Dendritic cell treated with granulocyte-macrophage colony-stimulating factor and Interleukin-4, amounts not matched to agents 40 ng/mL and 50 ng/mL, for 4 days (primary cell): Measurements from ENCODE around the gene PCNT.

Experiments used
- H3K27ac Mint-ChIP-seq: one replicate; pipeline ENCODE4 v1.8.0; 2022; ENCODE audit warnings: mild to moderate bottlenecking, mixed read lengths
- H3K27me3 Mint-ChIP-seq: one replicate; pipeline ENCODE4 v1.8.0; 2022; ENCODE audit warnings: mild to moderate bottlenecking, mixed read lengths
- H3K36me3 Mint-ChIP-seq: one replicate; pipeline ENCODE4 v1.8.0; 2022; ENCODE audit warnings: low read depth, mixed read lengths
- H3K4me1 Mint-ChIP-seq: one replicate; pipeline ENCODE4 v1.8.0; 2022; ENCODE audit warnings: low read depth, mixed read lengths
- H3K4me3 Mint-ChIP-seq: one replicate; pipeline ENCODE4 v1.8.0; 2022; ENCODE audit warnings: mild to moderate bottlenecking, moderate library complexity, mixed read lengths
- H3K9me3 Mint-ChIP-seq: one replicate; pipeline ENCODE4 v1.8.0; 2022; ENCODE audit warnings: mixed read lengths
- intact Hi-C: fragments of 100-400 bp; cut with micrococcal nuclease; formaldehyde crosslinking; loops from one replicate; pipeline ENCODE4 v1.15.0; 2022

Gene PCNT

DNA sequence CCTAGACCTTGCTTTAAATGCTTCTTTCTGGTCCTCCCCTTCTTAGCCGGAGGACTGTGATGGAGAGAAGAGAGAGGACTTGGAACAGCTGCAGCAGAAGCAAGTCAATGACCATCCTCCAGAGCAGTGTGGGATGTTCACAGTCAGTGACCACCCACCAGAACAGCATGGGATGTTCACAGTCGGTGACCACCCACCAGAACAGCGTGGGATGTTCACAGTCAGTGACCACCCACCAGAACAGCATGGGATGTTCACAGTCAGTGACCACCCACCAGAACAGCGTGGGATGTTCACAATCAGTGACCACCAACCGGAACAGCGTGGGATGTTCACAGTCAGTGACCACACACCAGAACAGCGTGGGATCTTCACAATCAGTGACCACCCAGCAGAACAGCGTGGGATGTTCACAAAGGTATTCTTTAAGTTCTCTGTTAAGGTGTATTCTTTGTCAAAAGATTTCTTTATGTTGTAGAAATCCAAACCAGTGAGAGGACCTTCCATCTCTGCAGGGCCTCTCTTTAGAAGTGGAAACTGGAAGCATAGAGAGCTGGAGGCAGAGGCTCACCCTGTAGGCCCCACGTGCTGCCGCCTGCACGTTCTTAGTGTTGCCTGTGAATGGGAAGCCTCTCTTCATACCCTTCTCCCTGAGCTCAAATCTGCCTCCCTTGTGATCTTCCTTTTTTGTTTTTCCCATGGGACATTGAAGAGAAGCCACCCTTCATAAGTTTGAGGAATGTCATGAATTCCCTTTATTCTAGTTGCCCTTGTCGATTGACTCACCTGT, 10.6 kb downstream of the PCNT start:
- H3K4me1 Mint-ChIP-seq, result no peaks in the 10 kb centered on the region
- no peak overlapping the region for H3K4me3 Mint-ChIP-seq
- H3K36me3 Mint-ChIP-seq, result peaks cover 98% of the 10 kb centered on the region
- H3K27ac Mint-ChIP-seq, result no peak overlapping the region
- H3K9me3 Mint-ChIP-seq, result peaks cover 2% of the 10 kb centered on the region
- intact Hi-C loops, result no loop called here
- no peaks in the 10 kb centered on the region for H3K27me3 Mint-ChIP-seq

DNA sequence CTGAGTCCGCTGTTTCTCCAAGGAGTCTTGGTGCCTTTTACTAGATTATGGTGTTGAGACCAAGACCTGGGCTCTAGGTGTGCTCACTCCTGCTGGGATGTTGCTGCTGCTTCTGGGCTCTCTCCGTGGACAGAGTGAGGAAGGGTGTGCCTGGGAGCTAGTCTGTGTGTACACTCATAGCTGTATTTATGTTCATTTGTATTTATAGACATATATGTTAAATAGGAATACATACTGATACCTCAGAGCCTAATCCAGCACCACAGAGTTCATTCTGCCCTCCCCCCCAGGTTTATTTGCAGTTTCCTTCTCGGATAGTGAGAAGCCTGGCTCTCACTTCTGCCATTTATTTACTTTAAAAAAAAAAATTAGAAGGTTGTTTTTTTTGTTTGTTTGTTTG, 12.6 kb downstream of the PCNT start:
- peaks cover 6% of the 10 kb centered on the region for H3K9me3 Mint-ChIP-seq

DNA sequence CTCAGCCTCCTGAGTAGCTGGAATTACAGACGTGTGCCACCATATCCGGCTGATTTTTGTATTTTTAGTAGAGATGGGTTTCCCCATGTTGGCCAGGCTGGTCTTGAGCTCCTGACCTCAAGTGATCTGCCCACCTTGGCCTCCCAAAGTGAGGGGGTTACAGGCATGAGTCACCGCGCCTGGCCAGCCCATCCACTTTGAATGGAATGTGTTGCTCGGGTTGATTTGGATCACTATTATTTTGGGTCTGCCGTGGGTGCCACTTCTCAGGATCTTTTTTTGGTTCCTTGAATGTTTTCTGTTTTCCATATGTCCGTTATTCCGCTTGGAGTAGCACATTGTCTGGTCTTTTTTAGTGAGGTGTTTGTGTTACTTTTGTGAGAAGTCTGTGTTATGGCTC, 17.0 kb downstream of the PCNT start:
- peaks cover 93% of the 10 kb centered on the region for H3K36me3 Mint-ChIP-seq
- intact Hi-C loops, result no loop called here
- H3K27me3 Mint-ChIP-seq, result no peaks in the 10 kb centered on the region
- H3K9me3 Mint-ChIP-seq, result peaks cover 6% of the 10 kb centered on the region
- H3K27ac Mint-ChIP-seq, result no peak overlapping the region
- no peaks in the 10 kb centered on the region for H3K4me1 Mint-ChIP-seq
- H3K4me3 Mint-ChIP-seq, result no peak overlapping the region

More for the DNA sequence above, 12.6 kb downstream of the PCNT start:
- H3K4me3 Mint-ChIP-seq, result no peak overlapping the region
- peaks cover 100% of the 10 kb centered on the region for H3K36me3 Mint-ChIP-seq
- no peaks in the 10 kb centered on the region for H3K4me1 Mint-ChIP-seq
- no peak overlapping the region for H3K27ac Mint-ChIP-seq
- H3K27me3 Mint-ChIP-seq, result no peaks in the 10 kb centered on the region
- intact Hi-C loops, result no loop called here

DNA sequence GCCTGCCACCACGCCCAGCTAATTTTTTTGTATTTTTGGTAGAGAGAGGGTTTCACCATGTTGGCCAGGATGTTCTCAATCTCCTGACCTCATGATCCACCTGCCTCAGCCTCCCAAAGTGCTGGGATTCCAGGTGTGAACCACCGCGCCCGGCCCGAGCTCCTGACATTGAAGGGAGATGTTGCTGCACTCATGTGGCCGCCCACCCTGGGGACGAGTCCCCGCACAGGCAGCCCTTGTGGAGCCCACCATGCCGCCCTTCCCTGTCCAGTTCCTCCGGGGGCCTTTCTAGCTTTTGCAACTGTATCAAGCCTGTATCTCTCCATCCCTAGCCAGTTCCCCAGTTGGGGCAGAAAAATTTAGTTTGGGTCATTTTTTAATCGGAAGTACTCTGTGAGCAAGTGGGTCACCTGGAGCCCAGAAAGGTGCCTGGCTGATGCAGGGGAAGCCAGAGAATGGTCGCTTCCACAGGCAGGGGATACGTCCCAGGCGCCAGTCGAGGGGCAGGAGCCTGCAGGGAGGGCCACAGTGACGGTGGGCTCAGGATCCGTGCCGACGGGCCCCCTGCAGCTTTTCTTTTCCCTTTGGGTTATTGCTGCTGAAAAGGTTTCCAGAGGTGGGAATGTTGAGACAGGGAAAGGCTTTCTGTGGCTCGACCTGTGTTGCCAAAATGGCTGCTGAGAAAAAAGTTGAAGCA, 20.4 kb downstream of the PCNT start:
- Mint-ChIP-seq H3K27ac (no peak overlapping the region), H3K36me3 (peaks cover 93% of the 10 kb centered on the region), H3K4me1 (no peaks in the 10 kb centered on the region), H3K4me3 (no peak overlapping the region), H3K9me3 (peaks cover 6% of the 10 kb centered on the region), H3K27me3 (no peaks in the 10 kb centered on the region)
- intact Hi-C loops, result no loop called here

DNA sequence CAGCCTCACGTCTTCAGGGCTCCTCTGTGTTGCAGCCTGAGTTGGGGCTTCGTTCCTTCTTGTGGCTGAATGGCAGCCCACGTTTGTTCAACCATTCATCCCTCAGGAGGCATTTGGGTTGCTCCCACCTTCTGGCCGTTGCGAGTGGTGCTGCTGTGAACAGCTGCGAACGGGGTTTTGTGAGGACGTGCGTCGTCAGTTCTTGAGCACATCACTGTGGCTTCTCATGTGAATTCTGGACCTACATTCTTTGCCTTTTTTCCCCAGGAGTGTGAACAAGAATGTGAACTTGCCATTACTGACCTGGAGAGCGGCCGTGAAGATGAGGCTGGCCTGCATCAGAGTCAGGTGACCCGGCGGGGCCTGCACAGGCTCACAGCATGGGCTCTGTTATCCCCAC, 21.9 kb downstream of the PCNT start:
- Mint-ChIP-seq H3K4me3 (no peak overlapping the region), H3K27ac (no peak overlapping the region), H3K9me3 (no peaks in the 10 kb centered on the region), H3K4me1 (no peaks in the 10 kb centered on the region), H3K27me3 (no peaks in the 10 kb centered on the region), H3K36me3 (peaks cover 93% of the 10 kb centered on the region)
- intact Hi-C loops, result no loop called here

DNA sequence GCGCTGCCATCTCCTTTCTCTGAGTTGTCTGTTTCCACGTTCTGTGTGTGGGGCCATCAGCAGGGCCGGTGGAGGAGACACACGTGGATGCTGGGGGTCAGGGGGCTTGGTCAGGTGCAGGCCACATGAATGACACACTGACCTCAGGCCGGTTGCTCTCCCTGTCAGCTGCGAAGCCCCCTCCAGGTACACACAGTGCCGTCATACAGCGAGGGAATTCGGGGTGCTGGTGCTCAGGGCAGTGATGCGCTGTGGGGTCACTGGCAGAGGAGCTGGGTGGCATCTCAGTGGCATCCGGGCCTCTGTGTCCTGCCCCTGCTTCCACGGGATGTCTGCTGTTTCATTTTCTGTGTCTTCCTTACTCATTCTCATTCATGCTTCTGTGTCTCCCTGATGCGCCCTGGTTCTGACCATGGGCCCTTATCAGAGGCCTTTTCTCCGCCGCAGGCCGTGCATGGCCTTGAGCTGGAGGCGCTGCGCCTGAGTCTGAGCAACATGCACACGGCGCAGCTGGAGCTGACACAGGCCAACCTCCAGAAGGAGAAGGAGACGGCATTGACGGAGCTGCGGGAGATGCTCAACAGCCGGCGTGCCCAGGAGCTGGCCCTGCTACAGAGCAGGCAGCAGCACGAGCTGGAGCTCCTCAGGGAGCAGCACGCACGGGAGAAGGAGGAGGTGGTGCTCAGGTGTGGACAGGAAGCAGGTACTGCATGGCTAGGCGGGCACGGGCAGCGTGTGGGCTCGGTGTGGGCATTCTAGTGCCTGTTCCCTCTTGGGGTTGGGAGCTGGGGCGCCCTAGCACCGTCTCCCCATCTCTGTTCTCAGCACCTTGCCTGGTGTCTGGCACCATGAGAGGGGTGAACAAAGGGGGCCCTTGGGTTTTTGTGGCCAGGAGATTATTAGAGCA, 22.6 kb downstream of the PCNT start:
- no peak overlapping the region for H3K27ac Mint-ChIP-seq
- intact Hi-C loops, result no loop called here
- no peaks in the 10 kb centered on the region for H3K4me1 Mint-ChIP-seq
- H3K4me3 Mint-ChIP-seq, result no peak overlapping the region
- H3K27me3 Mint-ChIP-seq, result no peaks in the 10 kb centered on the region
- H3K9me3 Mint-ChIP-seq, result no peaks in the 10 kb centered on the region
- H3K36me3 Mint-ChIP-seq, result peaks cover 93% of the 10 kb centered on the region

DNA sequence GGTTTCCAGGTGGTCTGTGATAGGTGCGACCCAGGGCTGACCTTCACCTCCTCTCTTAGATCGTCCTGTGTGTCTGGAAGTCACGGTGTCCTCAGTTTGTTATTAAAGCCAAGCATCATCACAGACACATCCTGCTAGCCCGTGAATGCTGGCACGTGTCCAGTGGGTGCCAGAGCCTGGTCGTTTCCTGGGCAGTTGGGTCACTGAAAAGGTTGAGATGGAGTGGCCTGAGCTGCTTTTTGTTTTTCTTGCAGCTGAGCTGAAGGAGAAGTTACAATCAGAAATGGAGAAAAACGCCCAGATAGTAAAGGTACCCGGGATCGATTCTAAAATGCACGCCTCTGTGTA, 23.2 kb downstream of the PCNT start:
- intact Hi-C loops, result no loop called here
- peaks cover 93% of the 10 kb centered on the region for H3K36me3 Mint-ChIP-seq
- no peaks in the 10 kb centered on the region for H3K27me3 Mint-ChIP-seq
- no peaks in the 10 kb centered on the region for H3K9me3 Mint-ChIP-seq
- H3K4me3 Mint-ChIP-seq, result no peak overlapping the region
- H3K27ac Mint-ChIP-seq, result no peak overlapping the region
- no peaks in the 10 kb centered on the region for H3K4me1 Mint-ChIP-seq

DNA sequence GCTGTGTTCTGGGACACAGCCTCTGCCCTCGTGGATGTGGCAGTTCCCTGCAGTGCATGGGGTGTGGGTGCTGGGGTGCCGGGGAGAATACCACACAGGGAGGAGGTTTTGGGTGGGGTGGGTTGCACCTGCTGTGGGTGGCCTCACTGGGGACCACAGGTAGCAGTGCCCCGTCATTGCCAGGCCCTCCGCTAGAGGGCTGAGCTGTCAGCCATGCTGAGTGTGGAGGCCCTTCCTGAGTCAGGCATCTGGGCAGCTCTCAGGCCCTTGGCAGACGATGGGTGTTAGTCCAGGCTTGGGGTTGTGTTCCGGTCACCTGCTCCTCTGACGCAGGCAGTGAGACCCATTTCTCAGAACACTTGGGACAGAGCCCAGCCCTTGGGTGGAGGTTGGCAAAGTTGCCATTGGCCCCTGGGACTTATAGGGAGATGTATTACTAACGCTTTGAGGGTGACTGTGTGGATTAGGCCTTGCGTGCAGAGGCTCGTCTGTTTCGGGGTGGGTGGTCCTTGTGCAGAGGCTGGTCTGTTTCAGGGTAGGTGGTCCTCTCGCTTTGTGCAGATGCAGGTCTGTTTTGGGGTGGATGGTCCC, 23.9 kb downstream of the PCNT start:
- Mint-ChIP-seq H3K27me3 (no peaks in the 10 kb centered on the region), H3K4me3 (no peak overlapping the region), H3K36me3 (peaks cover 93% of the 10 kb centered on the region), H3K27ac (no peak overlapping the region), H3K9me3 (no peaks in the 10 kb centered on the region), H3K4me1 (no peaks in the 10 kb centered on the region)
- intact Hi-C loops, result no loop called here

DNA sequence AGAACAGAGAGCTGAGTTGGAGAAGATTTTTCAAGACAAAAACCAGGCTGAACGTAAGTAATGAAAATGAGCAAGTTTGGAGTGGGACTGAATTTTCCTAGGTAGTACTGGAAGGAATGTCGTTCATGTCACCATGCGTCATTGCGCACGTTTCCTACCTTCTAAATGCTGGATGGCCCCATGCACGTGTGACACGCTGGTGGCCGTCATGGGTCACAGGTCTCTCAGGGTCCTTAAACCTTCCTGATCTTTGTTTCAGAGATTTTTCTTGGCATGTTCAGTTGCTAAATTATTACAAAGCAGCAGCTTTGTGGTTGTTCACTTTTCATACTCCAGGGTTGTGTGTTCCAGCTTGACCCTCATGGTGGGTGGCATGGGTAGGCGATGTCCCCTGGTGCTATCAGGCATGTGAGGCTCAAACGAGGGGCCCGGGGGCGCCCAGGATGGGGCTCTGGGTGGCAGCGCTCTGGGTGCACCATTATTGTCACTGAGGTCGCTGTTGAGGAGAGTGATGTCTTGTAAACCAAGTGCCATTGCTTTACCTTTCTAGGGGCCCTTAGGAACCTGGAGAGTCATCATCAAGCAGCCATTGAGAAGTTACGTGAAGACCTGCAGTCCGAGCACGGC, 25.3 kb downstream of the PCNT start:
- Mint-ChIP-seq H3K36me3 (peaks cover 96% of the 10 kb centered on the region), H3K9me3 (no peaks in the 10 kb centered on the region), H3K27ac (no peak overlapping the region), H3K4me3 (no peak overlapping the region), H3K27me3 (no peaks in the 10 kb centered on the region), H3K4me1 (no peaks in the 10 kb centered on the region)
- intact Hi-C loops, result no loop called here

DNA sequence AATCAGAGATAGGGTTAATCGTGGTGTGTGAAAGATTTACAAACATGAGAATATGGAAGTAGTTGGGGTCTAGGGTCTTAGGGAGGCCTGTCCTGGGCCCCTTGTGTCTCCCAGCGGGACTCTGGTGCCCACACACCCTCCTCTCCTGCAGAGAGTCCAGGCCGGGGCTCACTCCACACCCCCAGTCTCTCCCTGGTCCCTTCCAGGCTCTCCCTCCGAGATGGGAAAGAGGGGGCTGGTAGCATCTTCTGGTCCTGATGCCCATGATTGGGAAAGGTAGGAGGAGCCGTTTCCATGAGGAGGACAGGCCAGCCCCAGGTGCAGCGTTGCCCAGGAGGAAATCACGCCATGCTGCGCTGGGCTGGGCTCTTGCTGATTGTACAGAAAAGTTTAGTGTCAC, 26.6 kb downstream of the PCNT start:
- Mint-ChIP-seq H3K4me3 (no peak overlapping the region), H3K27me3 (no peaks in the 10 kb centered on the region), H3K27ac (no peak overlapping the region), H3K36me3 (peaks cover 100% of the 10 kb centered on the region), H3K4me1 (no peaks in the 10 kb centered on the region), H3K9me3 (no peaks in the 10 kb centered on the region)
- intact Hi-C loops, result no loop called here

DNA sequence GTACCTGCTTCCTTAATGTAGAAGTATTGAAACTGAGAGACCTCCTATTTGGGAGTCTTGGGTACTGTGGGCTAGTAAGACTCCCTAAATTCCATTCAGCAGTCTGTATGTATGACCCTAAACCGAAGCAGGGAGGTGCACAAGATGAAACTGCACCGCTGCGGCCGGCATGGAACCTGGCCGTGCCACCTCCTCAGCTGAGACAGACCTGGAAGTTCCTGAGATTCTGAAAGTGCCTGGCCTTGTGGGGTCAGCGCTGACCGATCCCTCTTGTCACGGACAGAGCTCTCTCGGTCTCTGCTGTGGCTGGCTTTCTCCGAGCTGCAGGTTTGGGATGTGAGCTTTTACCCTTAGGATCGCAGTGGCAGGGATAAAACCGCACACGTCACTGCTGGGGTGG, 27.0 kb downstream of the PCNT start:
- intact Hi-C loops, result no loop called here
- Mint-ChIP-seq H3K36me3 (peaks cover 100% of the 10 kb centered on the region), H3K4me1 (no peaks in the 10 kb centered on the region), H3K9me3 (no peaks in the 10 kb centered on the region), H3K27me3 (no peaks in the 10 kb centered on the region), H3K4me3 (no peak overlapping the region), H3K27ac (no peak overlapping the region)

DNA sequence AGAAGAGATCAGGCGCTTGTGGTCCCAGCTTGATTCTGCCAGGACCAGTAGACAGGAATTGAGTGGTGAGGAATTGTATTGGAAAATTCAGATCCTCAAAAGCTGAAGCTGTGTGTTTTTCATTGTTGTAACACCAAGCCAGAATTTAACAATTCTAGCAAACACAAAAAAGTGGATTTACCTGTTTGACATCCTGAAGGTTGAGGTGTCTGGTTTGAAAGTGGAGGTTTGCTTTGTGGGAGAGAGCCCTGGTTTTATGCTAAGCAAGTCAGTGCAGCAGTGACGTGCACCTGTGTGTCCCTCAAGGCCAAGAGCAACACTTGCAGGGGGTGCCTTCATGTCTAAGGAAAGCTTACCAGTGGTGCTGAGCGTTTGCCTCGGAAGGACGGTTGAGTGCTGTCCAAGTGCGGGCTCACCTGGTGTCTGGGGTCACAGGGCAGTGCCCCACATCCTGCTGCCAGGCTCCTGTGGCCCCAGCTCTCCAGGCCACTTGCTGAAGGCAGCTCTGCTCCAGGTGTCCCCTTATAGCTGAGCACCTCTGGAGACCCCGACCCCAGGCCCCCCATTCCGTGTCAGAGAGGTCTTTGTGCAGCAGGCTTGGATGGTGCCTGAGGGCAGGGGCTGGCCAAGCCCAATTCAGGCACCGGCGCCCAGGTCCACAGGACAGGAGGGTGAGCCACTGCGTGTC, 27.7 kb downstream of the PCNT start:
- no peaks in the 10 kb centered on the region for H3K4me1 Mint-ChIP-seq
- intact Hi-C loops, result no loop called here
- no peak overlapping the region for H3K4me3 Mint-ChIP-seq
- H3K27me3 Mint-ChIP-seq, result no peaks in the 10 kb centered on the region
- H3K9me3 Mint-ChIP-seq, result no peaks in the 10 kb centered on the region
- H3K36me3 Mint-ChIP-seq, result peaks cover 100% of the 10 kb centered on the region
- no peak overlapping the region for H3K27ac Mint-ChIP-seq

DNA sequence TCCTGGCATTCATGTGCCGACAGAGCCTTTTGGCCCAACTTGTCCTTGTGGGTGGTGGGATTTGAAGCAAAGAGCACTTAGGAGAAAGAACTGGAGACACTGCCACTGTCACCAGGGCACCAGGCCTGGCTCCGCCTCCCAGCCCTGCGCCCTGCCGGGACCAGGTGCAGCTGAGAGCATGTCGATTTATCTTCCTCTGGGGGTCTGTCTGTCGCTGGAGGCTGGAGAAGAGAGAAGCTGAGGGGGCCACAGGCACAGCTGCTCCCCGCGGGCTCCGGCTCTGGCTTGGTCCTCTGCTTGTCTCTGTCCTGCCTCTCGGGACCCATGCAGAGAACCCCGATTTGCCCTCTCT, 28.2 kb downstream of the PCNT start:
- H3K36me3 Mint-ChIP-seq, result peaks cover 100% of the 10 kb centered on the region
- H3K4me1 Mint-ChIP-seq, result no peaks in the 10 kb centered on the region
- no peaks in the 10 kb centered on the region for H3K9me3 Mint-ChIP-seq
- intact Hi-C loops, result no loop called here
- H3K27ac Mint-ChIP-seq, result no peak overlapping the region
- H3K4me3 Mint-ChIP-seq, result no peak overlapping the region
- no peaks in the 10 kb centered on the region for H3K27me3 Mint-ChIP-seq
